ENCODE data around the gene RELCH.

Gene RELCH

GRCh38 chr18:62196079-62196478, 9.0 kb downstream of the RELCH start:
- DNase-seq (ENCODE audit: low spot score): no peak

- DNase-seq (ENCODE audit: low spot score): no peak
These were observed 9.9 kb downstream of the RELCH start for GRCh38 chr18:62196980-62197379.

- DNase-seq (ENCODE audit: low spot score): no peak
These were observed 11.2 kb downstream of the RELCH start for GRCh38 chr18:62198259-62198658.

- no peak for DNase-seq (ENCODE audit: low spot score)
These were observed 12.6 kb downstream of the RELCH start for GRCh38 chr18:62199629-62200028.

- DNase-seq (ENCODE audit: low spot score): no peak
These were observed 13.3 kb downstream of the RELCH start for GRCh38 chr18:62200121-62200914.

DNA sequence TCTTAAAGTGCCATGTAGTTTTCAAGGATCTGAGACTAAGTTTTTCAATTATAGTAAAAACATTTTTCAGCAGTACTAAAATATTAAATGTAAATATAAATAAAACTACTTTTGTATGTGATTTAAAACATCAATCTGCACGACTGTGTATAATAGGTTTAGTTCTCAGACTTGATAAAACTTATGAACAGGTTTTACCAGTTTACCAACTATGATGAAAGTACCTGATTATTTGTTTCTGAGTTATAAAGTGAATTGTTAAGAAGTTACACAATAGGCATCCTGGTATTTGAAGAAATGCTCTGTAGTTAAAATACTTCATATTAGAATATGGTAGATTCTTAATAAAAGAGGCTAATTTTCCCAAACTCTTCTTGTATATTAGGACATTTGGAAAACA, 14.8 kb downstream of the RELCH start:
- DNase-seq (ENCODE audit: low spot score): no peak

GRCh38 chr18:62205824-62206223, 18.8 kb downstream of the RELCH start:
- DNase-seq (ENCODE audit: low spot score): no peak

DNA sequence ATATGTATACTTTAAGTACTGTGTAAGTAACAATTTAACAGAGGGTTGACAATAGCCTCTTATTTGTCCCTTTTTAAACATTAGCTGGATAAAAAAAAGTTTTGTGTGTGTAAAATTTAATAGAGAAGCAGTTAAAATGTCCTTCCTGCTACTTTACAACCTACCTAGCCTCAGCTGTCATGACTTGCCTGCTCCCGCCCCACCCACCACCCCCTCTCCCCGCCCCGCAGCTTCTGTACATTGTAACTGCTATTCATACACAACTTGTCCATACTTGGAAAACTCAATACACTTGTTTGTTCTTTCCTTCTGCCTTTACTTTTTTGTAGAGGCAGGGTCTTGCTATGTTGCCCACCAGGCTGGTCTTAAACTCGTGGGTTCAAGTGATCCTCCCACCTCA, 19.5 kb downstream of the RELCH start:
- no peak for DNase-seq (ENCODE audit: low spot score)

DNA sequence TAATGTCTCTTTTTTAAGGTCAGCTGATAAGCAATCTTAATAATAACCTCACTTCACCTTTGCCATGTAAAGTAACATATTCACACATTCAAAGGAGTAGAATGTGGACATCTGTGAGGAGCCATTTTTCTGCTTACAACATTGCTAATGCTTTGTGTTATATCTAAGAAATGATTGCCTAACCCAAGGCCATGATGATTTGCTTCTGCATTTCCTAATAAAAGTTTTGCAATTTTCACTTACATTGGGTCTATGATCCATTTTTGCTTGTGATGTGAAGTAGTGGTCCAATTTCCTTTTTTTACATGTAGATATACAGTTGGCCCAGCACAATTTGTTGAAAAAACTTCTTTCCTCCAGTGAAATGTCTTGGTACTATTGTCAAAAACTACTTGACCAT, 22.0 kb downstream of the RELCH start:
- DNase-seq (ENCODE audit: low spot score): no peak

DNA sequence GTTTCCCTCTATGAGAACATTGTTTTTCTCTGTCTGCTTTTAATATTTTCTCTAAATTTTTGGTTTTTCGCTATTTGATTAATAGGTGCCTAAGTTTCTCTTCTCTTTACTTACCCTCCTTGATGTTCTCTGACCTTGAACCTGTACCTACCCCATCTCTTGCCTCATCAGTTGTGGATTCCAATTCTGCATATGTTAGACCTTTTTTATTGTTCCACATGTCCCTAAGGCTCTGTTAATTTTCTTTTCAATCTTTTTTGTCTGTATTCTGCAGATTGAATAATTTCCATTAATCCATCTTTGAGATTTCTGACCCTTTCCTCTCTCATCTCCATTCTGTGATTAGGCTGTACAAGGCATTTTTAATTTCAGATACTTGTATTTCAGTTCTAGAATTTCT, 23.1 kb downstream of the RELCH start:
- DNase-seq (ENCODE audit: low spot score): no peak

GRCh38 chr18:62211325-62211828, 24.3 kb downstream of the RELCH start:
- DNase-seq (ENCODE audit: low spot score): no peak

GRCh38 chr18:62214790-62215189, 27.7 kb downstream of the RELCH start:
- DNase-seq (ENCODE audit: low spot score): no peak

GRCh38 chr18:62224229-62224628, 37.2 kb downstream of the RELCH start:
- DNase-seq (ENCODE audit: low spot score): no peak

- DNase-seq (ENCODE audit: low spot score): no peak
These were observed 39.0 kb downstream of the RELCH start for GRCh38 chr18:62226047-62226446.

DNA sequence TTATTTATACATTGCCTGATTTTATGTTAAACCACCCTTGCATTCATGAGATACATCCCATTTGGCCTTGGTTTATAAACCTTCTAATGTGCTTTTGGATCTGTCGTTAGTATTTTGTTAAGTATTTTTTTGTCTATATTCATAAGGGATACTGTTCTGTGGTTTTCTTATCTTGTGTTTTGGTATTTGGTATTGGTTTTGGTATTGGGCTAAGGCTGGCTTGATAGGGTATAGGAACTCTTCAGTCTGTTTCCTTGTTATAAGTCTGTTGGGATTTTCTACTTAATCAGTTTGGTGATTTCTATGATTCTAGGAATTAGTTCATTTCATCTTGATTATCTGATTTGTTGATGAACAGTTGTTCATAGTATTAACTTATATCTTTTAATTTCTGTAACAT, 49.2 kb downstream of the RELCH start:
- no peak for DNase-seq (ENCODE audit: low spot score)

GRCh38 chr18:62239475-62239874, 52.4 kb downstream of the RELCH start:
- no peak for DNase-seq (ENCODE audit: low spot score)

GRCh38 chr18:62242955-62243354, 55.9 kb downstream of the RELCH start:
- no peak for DNase-seq (ENCODE audit: low spot score)

DNA sequence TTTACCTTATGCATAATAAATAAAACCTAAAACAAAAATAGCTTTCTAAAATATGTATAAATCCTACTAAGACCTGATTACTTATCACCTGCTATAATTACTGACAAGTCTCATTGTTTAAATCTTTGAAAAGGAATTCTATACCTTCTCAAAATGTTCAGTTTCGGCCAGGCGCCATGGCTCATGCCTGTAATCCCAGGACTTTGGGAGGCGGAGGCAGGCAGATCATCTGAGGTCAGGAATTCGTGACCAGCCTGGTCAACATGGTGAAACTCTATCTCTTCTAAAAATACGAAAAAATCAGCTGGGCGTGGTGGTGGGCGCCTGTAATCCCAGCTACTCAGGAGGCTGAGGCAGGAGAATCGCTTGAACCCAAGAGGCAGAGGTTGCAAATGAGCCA, 58.1 kb downstream of the RELCH start:
- no peak for DNase-seq (ENCODE audit: low spot score)

- no peak for DNase-seq (ENCODE audit: low spot score)
These were observed 58.6 kb downstream of the RELCH start for GRCh38 chr18:62245699-62246098.

GRCh38 chr18:62248313-62248712, 61.3 kb downstream of the RELCH start:
- no peak for DNase-seq (ENCODE audit: low spot score)

- peak; percentile 57 for DNase-seq (ENCODE audit: low spot score)
These were observed 62.5 kb downstream of the RELCH start for GRCh38 chr18:62249478-62250097.

DNA sequence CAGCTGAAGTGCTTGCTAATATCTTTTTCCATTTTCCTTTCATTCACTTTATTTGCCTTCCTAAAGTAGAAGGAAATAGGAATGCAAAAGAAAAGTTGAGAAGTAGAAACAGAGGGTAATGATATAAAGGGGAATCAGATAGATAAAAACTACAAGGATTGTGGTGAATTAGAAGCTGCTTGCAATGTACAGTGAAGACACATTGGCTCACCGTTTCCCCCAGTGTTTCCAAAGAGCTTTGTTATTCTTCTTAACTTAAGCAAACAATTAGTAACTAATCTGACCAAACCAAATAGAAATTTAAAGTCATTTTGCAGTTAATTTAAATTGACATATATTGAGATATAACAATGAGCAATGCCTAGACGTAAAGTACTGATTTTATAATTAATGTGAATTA, 63.4 kb downstream of the RELCH start:
- DNase-seq (ENCODE audit: low spot score): no peak

DNA sequence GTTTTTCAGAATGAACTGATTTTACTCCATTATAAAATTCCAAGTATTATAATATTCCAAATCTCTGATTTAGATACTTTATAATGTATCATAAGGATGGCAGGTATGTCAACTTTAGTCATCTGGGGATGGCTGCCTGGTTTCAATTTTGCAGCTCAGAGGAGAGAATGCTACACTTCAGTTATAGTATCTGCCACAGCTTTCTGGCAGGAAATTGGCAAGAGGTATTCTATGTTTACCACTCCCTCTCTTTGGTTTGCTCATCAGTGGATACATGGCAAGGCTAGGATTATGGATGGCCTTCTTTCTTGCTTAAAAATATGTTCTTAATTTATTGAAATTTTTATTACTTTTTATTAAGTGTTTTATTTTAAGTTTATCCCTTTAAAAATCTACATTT, 71.0 kb downstream of the RELCH start:
- no peak for DNase-seq (ENCODE audit: low spot score)

GRCh38 chr18:62258616-62259015, 71.6 kb downstream of the RELCH start:
- DNase-seq (ENCODE audit: low spot score): no peak
